ENCODE measurements around the gene CD74.

Gene CD74

GRCh38 chr5:150409638-150410523 lies 2.8 kb downstream of the CD74 start:
- peak; percentile 76 for DNase-seq

GRCh38 chr5:150408231-150408943 lies 4.3 kb downstream of the CD74 start:
- DNase-seq: no peak

- no peak for DNase-seq
Observed at GRCh38 chr5:150407096-150407720, 5.5 kb downstream of the CD74 start.

- DNase-seq: no peak
Observed at GRCh38 chr5:150406723-150407095, 6.0 kb downstream of the CD74 start.

- no peak for DNase-seq
Observed at GRCh38 chr5:150406103-150406722, 6.5 kb downstream of the CD74 start.

- DNase-seq: no peak
Observed at GRCh38 chr5:150404941-150405816, 7.5 kb downstream of the CD74 start.

- DNase-seq: no peak
Observed at GRCh38 chr5:150404535-150404934, 8.2 kb downstream of the CD74 start.

GRCh38 chr5:150404121-150404520 lies 8.6 kb downstream of the CD74 start:
- DNase-seq: no peak

GRCh38 chr5:150402901-150403342 lies 9.8 kb downstream of the CD74 start:
- no peak for DNase-seq

- DNase-seq: no peak
Observed at GRCh38 chr5:150402229-150402773, 10.4 kb downstream of the CD74 start.

- no peak for DNase-seq
Observed at GRCh38 chr5:150401376-150402228, 11.1 kb downstream of the CD74 start.

GRCh38 chr5:150401076-150401375 lies 11.7 kb downstream of the CD74 start:
- no peak for DNase-seq

- no peak for DNase-seq
Observed at GRCh38 chr5:150400316-150401075, 12.2 kb downstream of the CD74 start.

GRCh38 chr5:150399524-150400211 lies 13.0 kb downstream of the CD74 start:
- DNase-seq: no peak

GRCh38 chr5:150398722-150399523 lies 13.8 kb downstream of the CD74 start:
- no peak for DNase-seq

GRCh38 chr5:150397782-150398721 lies 14.7 kb downstream of the CD74 start:
- DNase-seq: no peak

- no peak for DNase-seq
Observed at GRCh38 chr5:150397146-150397781, 15.4 kb downstream of the CD74 start.
